Left lobe of liver (tissue), 2 donors: ENCODE results near the gene ATF7IP. TPM values are rescaled to one million over a fixed set of nuclear protein-coding genes. Genes with fewer than 3 reads are reported as not detected.
"Not testable (repeated sequence)": the region's sequence is repeated elsewhere in the genome, so short reads cannot be mapped to it uniquely, and the experiment has no call there.

Experiments used
- ATAC-seq: fragments of 200-7000 bp; cut with Tn5 transposase; one replicate; pipeline ENCODE4 v1.9.1; 2020; ENCODE audit warnings: mild to moderate bottlenecking, moderate library complexity
- DNase-seq: peaks from one replicate; pipeline ENCODE4 v3.0.0-alpha.2; 2020; ENCODE audit warnings: low spot score
- total RNA-seq: library from RNA; stranded (reverse); gene quantifications from one replicate; pipeline ENCODE4 v1.2.1, GENCODE V29; 2021
- donor health status: DM: no; HTN: no; CAD: no; lungs with moderate emphysema.
- donor health status: DM: no; HTN: yes; CAD: no.

Gene ATF7IP
- total RNA-seq, 1 donor from 2014 or later = 38.8 TPM

- DNase-seq (no peak), ATAC-seq (no peak)
These were observed 7.7 kb downstream of the ATF7IP start for GRCh38 chr12:14373217-14373616.

GRCh38 chr12:14379508-14379907, 14.0 kb downstream of the ATF7IP start:
- DNase-seq (no peak), ATAC-seq (no peak)

- ATAC-seq = peak; percentile 92
- peak; percentile 66 for DNase-seq
These were observed 19.5 kb downstream of the ATF7IP start for GRCh38 chr12:14384783-14385638.

- ATAC-seq = no peak
These were observed 21.9 kb downstream of the ATF7IP start for GRCh38 chr12:14387219-14387871.

DNA sequence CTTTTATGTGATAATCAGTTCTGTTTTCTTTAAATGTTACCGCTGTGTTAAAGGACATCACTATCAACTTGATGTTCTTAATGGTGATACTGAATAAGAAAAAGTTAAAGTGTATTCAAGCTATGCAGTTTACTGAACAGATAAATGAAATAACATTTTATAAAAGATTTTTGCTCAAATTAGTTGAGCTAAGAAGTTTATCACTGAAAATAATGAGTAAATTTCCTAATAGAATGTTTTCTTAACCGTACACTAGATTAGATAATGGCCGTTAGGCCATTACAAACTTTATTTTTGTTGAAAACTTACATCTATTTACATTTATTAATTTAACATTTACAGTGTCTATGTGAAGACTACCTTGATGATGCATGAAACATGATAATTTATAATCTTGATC, 25.0 kb downstream of the ATF7IP start:
- DNase-seq (no peak), ATAC-seq (no peak)

More at GRCh38 chr12:14387219-14387871, 21.9 kb downstream of the ATF7IP start:
- no peak for DNase-seq

DNA sequence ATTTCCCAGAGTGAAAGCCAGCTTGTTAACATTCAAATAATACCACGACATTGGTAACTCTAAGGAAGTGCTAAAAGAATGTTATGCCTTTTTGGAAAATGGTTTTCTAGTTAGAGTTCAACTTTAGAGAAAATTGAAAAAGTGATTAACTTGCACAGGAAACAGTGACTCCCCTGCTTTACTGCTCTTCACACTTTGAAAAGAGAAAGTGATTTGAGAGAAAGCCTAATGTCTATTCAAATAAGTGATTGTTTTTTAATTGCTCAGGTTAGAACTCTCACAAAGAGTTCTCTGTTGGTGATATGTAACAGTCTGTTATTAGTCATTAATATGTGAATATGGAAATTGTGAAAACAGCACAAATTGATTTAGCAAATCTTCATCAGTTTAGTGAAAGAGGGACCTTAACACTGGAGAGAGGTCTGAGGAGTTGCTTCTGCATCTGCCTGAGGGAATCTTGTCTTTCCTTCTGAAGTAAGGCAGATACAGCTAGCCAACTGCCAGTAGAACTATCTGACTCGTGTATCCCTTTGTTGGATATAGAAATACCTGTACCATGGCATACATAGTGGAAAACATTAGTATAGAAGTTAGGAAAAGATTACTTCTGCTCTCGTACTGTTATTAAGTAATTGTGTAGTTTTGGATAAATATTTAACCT, 25.5 kb downstream of the ATF7IP start:
- DNase-seq = no peak
- no peak for ATAC-seq

DNA sequence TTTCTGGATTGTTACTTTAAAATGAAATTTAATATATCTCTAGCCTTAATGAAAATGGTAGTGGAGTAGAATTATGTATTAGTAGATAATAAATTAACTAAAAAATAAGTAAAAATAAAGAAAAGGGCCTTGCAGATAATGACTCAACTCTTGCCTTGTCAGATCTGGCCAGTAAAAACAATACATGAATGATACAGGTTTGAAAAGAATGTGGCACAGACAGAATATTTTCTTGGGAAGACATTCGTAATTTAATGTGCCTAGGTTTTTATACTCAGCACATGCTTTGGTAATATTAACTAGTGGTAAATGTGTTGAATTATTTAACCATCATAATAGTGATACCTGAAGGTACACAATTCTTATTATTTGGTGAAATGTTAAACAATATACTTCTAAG, 28.3 kb downstream of the ATF7IP start:
- DNase-seq (no peak), ATAC-seq (no peak)

DNA sequence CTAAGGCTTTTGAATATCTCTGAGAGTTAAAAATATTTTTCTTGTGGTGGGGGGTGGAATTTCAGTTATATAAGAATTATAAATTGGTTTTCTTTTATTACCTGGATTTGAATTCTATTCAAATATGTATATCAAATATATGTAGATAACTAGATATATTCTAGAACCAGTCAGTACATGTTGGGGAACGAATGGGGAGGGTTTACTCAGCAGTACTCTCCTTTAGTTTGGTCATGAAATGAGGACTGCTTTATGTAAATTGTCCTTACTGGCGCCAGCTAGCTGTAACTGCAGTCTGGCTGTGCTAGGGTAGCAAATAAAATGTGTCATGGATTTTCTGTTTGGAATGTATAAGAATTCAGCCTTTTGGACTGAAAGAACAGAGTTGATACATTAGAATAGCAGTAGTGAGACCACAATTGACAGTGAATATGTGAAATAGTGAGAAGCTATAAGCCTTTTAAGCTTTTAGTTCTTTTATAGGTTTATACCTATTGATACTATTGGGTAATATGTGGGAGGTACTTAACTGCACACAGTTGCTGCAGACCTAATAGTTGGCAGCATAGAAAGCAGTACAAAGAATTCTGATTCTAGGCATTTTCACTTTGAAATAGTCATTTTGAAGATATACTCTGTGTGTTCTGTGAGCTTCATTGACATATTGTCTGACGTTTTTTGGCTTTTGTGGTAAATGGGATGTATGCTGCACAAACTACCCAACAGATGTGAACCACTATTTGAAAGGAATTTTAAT, 29.0 kb downstream of the ATF7IP start:
- DNase-seq = no peak
- peak; percentile 91 for ATAC-seq

DNA sequence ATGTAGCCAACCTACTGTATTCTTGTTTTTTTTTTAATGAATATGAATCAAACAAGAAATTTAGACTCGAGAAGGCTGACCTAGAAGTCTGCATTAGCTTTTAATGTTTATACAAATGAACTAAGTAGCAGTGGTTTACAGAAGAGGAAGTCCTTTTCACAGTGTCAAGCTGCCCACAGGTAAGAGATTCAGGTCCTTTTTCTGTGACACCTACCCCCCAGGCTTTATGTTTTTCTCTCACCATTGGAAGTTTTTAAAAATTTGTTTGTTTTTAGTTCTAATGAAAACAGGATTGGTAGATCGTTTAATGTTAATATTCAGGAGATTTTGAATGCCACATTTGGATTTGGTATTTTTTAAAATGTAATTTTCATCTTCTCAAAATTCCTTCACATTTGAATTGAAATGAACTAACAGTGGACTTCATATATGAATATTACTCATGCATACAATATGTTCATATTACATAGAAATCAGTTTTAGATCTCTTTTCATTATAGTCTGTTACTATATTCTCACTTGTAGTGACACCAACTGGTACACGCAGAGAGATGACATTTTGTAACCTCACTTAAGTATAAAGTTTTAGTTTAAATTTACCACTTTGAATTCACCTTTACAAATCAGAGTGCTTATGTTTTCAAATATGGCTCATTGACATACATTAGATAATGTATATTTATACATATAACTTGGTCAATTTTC, 29.7 kb downstream of the ATF7IP start:
- no peak for DNase-seq
- peak; percentile 47 for ATAC-seq

DNA sequence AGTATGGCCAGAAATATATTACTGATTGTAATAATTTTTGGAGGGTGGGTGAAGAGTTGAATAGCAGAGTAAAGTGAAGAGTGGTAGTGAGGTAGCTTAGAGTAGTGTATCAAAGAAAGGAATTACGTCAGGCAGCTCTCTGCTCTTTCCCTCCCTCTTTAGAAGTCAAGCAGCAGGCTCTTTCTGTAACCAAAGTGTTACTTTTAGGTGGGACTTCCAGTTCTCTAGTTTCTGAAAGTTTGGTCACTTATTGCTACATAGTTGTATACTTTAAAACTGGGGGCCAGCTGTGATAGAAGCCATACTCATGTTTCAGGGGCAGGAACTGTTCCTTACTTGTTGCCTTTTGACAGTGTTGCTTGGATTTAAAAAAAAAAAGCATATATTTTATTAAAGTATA, 30.6 kb downstream of the ATF7IP start:
- ATAC-seq = peak; percentile 52
- no peak for DNase-seq

GRCh38 chr12:14399871-14400270, 34.4 kb downstream of the ATF7IP start:
- ATAC-seq (no peak), DNase-seq (no peak)

GRCh38 chr12:14400599-14400998, 35.1 kb downstream of the ATF7IP start:
- DNase-seq (no peak), ATAC-seq (no peak)

DNA sequence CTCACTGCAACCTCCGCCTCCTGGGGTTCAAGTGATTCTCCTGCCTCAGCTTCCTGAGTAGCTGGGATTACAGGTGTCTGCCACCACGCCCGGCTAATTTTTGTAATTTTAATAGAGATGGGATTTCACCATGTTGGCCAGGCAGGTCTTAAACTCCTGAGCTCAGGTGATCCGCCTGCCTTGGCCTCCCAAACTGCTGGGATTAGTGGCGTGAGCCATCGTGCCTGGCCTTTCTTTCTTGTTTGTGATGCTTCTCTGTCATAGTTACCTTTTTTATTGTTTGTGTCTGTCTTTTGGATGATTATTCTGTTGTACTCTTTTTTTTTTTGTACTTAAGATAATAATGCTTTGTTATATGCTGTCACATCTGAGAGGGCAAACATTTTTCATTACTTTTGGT, 35.8 kb downstream of the ATF7IP start:
- DNase-seq, ATAC-seq: not testable (repeated sequence)

- no peak for DNase-seq
- no peak for ATAC-seq
These were observed 37.2 kb downstream of the ATF7IP start for GRCh38 chr12:14402697-14403096.

GRCh38 chr12:14403293-14403692, 37.8 kb downstream of the ATF7IP start:
- no peak for DNase-seq
- peak; percentile 80 for ATAC-seq

DNA sequence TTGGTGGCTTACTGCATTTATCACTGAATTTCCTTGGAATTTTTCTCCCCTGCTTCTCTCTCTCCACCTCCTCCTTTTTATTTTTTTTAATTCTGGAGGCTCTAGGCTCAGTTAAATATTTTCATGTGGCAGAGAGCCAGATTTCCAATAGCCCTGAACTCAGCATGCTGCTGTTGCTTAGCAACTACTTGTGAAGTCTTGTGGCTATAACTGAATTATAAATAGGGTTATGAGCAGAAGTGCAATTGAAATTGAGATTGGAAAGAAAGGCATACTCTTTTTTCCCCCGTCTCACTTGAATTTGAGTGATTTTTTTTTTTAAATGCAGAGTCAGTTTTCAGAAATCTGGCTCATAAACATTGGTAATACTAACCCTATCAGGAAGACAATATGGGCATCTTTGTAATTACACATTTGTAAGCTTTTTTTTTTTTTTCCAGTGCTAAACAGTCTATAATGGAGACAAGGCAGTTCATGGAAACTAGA, 38.3 kb downstream of the ATF7IP start:
- ATAC-seq = peak; percentile 87
- DNase-seq = no peak

DNA sequence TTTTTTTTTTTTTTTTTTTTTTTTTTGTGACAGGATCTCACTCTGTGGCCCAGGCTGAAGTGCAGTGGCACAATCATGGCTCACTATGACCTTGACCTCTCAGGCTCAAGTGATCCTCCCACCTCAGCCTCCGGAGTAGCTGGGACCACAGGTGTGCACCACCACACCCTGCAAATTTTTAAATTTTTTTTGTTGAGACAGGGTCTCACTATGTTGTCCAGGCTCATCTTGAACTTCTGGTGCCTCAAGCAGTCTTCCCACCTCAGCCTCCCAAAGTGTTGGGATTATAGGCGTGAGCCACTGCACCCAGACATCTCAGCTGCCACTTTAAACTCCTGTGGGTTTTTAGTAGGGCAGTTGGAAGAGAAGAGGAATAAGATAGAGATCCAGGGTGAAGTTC, 39.9 kb downstream of the ATF7IP start:
- DNase-seq, ATAC-seq: not testable (repeated sequence)

DNA sequence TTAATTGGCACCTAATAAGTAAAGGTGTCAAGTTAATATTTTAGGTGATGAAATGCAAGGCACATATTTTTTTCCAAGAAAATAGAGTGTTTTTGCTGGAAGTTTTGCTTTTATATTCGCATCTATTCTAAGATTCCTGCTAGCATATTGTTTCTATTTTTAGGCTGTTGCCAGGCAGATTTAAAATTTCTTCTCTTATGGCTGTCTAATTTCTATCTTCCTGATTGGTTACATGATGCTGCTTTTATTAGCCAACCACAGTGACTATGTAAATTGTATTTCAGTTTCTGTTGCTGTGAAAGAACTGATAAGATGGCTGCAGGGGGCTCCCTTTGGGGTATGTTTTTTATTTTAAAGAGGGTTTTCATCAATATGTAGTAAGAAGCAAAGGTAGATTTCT, 42.7 kb downstream of the ATF7IP start:
- no peak for ATAC-seq
- no peak for DNase-seq

DNA sequence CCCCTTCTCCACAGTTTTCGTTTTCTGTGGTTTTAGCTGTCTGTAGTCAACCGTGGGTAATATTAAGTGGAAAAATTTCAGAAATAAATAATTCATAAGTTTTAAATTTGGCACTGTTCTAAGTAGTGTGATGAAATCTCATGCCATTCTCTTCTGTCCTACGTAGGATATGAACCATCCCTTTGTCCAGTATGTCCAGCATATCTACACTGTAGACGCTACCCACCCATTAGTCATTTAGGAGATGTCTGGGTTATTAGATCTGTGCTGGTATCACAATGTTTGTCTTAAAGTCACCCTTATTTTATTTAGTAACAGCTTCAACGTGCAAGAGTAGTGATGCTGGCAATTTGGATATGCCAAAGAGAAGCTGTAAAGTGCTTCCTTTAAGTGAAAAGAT, 44.7 kb downstream of the ATF7IP start:
- ATAC-seq (no peak), DNase-seq (no peak)
